Measurements from ENCODE around the gene ZNF26. TPM values are rescaled to one million over a fixed set of nuclear protein-coding genes. Genes with fewer than 3 reads are reported as not detected.

Gene ZNF26
- polyA plus RNA-seq, 1 donor from 2014 or later, result 26.6 TPM

DNA sequence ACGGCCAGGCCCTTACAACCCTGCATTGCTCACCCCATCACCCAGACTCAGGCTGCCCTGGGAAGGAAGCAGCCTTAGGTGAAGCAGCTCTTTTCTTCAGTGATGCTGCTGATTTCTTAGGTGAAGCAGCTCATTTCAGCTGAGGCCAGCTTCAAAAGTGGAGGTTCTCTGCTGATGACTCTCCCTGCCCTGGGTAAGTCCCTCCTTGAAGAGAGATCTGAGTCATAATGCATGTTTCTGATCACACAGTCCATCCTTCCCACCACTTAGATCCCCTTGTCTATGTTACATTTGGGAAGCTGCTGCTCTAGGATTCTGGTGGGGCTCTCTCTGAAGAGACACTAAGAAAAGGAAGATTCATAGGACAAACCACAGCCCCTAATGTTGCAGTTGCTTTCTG, 77.4 kb downstream of the ZNF26 start:
- Histone ChIP-seq H3K27ac (ENCODE audit: low read length) (no peak overlapping the region), H3K36me3 (ENCODE audit: insufficient read depth, low read length) (peaks cover 68% of the 10 kb centered on the region), H3F3A (ENCODE audit: insufficient read depth, low read length, poor library complexity, severe bottlenecking) (peaks cover 9% of the 10 kb centered on the region), H3K9me2 (ENCODE audit: insufficient read depth, low read length) (no peaks in the 10 kb centered on the region), H3K4me3 (ENCODE audit: low read length) (no peak overlapping the region), H3K9me3 (ENCODE audit: low read length) (peaks cover 88% of the 10 kb centered on the region), H3K79me2 (replicated peaks; ENCODE audit: insufficient read depth, low read length) (no peaks in the 10 kb centered on the region), H3K27me3 (ENCODE audit: insufficient read depth, low read depth, low read length) (no peaks in the 10 kb centered on the region), H3K9ac (ENCODE audit: low read length) (no peak overlapping the region), H4K20me1 (ENCODE audit: insufficient read depth) (no peaks in the 10 kb centered on the region), H3K4me2 (ENCODE audit: low read length) (no peak overlapping the region), H2AFZ (ENCODE audit: low read depth, low read length) (no peak overlapping the region)
- TF ChIP-seq REST (IDR thresholded peaks at IDR 0.05; ENCODE audit: borderline replicate concordance), result no peak
- TF ChIP-seq EP300 (conservative IDR thresholded peaks at IDR 0.05; ENCODE audit: poor library complexity, severe bottlenecking), result no peak
- no peak for TF ChIP-seq CTCF (IDR thresholded peaks at IDR 0.05; ENCODE audit: poor library complexity, severe bottlenecking)
- no peak for TF ChIP-seq TAF1 (IDR thresholded peaks at IDR 0.05; ENCODE audit: low read depth)

DNA sequence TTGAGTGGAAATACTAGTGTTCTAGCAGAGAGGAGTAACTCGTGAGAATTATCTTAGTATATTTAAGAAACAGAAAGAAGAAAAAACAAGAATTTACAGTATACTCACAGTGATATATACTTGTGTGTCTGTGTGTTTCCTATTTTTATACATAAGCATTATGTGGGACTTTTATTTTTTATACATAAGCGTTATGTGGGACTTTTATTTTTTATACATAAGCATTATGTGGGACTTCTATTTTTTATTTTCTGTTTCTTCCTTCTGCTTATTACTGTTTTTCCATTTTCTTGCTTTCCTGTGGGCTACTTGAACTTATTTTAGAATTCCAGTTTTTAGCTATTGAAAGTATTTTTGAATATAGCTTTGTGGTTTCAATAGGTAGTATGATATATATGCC, 87.7 kb downstream of the ZNF26 start:
- H3K36me3 ChIP-seq (ENCODE audit: insufficient read depth, low read length), result no peaks in the 10 kb centered on the region

More for the DNA sequence above, 87.7 kb downstream of the ZNF26 start:
- H3K9me2 ChIP-seq (ENCODE audit: insufficient read depth, low read length), result no peaks in the 10 kb centered on the region
- H2AFZ ChIP-seq (ENCODE audit: low read depth, low read length), result no peak overlapping the region
- no peak for TF ChIP-seq MXI1 (conservative IDR thresholded peaks at IDR 0.05; ENCODE audit: poor library complexity, severe bottlenecking)
- TF ChIP-seq TAF1 (IDR thresholded peaks at IDR 0.05; ENCODE audit: low read depth), result no peak
- TF ChIP-seq RAD21 (conservative IDR thresholded peaks at IDR 0.05), result no peak
- TF ChIP-seq EP300 (conservative IDR thresholded peaks at IDR 0.05; ENCODE audit: poor library complexity, severe bottlenecking), result no peak
- no peak for TF ChIP-seq CTCF (IDR thresholded peaks at IDR 0.05; ENCODE audit: poor library complexity, severe bottlenecking)
- no peak for TF ChIP-seq POLR2AphosphoS5 (IDR thresholded peaks at IDR 0.05)
- no peak for TF ChIP-seq REST (IDR thresholded peaks at IDR 0.05; ENCODE audit: borderline replicate concordance)
- TF ChIP-seq SMC3 (conservative IDR thresholded peaks at IDR 0.05; ENCODE audit: poor library complexity), result no peak
- TF ChIP-seq EZH2 (IDR thresholded peaks at IDR 0.05; ENCODE audit: borderline replicate concordance, insufficient read depth, low read length, poor library complexity, severe bottlenecking), result no peak
- H3K27me3 ChIP-seq (ENCODE audit: insufficient read depth, low read depth, low read length), result no peaks in the 10 kb centered on the region
- no peaks in the 10 kb centered on the region for H3K79me2 ChIP-seq (replicated peaks; ENCODE audit: insufficient read depth, low read length)
- H3K9me3 ChIP-seq (ENCODE audit: low read length), result peaks cover 20% of the 10 kb centered on the region
- no peak overlapping the region for H3K9ac ChIP-seq (ENCODE audit: low read length)
- H3K27ac ChIP-seq (ENCODE audit: low read length), result no peak overlapping the region
- no peak overlapping the region for H3K4me2 ChIP-seq (ENCODE audit: low read length)
- H3F3A ChIP-seq (ENCODE audit: insufficient read depth, low read length, poor library complexity, severe bottlenecking), result no peaks in the 10 kb centered on the region
- no peak overlapping the region for H3K4me3 ChIP-seq (ENCODE audit: low read length)
- no peaks in the 10 kb centered on the region for H4K20me1 ChIP-seq (ENCODE audit: insufficient read depth)
